ENCODE measurements around the gene DYRK4.

The DYRK4 gene

DNA sequence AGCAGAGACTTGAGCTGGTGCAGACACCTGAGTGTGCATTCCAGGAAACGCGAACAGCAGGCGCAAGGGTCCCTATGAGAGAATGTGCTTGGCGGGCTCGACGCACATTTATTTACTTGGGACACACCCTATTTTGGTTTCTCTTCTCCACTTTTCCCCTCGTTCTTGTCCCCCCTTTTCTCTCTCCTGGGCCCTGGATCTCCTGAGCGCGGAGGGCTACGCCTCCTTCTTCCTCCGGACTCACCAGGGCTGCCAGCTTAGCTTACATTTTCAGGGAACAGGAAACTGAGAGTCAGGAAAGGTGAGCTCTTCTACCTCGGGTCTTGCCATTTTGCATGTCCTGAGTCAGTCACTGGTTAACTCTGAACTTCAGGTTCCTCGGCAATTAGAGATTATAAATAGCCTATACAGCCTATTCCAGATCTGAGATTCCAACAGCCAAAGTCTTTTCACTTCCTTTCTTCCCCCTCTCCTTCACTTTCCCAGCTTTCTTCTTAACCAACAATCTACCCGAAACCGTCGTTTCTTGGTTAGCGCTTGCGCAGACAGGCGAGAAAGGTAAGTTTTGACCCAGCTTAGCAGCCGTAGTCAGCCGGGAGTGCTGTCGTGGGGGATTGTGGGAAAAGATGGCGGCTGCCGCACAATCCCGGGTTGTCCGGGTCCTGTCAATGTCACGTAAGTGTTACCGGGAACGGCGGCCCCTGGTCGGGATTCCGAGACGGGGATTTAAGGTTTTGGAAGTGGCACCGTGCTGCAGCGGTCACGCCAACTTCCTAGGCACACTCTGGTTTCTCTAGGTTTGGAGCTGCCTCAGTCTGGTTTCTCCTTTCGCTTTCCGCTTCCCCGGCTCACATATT lies 86.7 kb downstream of the DYRK4 start, which contains the start of the genes AKAP3 and NDUFA9:
Gene AKAP3, minus strand, starts transcription at position 551 of the 857 bp plus-strand sequence. CDS start 10,855 bp downstream, outside the sequence.
Gene NDUFA9, plus strand, starts transcription at position 614 of the 857 bp plus-strand sequence. Its CDS starts 13 bp downstream, at position 627.
- no peaks in the 10 kb centered on the region for H3F3A ChIP-seq (ENCODE audit: insufficient read depth, low read length)
- no peaks in the 10 kb centered on the region for H3K36me3 ChIP-seq (ENCODE audit: insufficient read depth, low read length)
- peak within 1 kb of the TSS; percentile 95 for H3K4me2 ChIP-seq (ENCODE audit: low read length)
- TF ChIP-seq EZH2 (IDR thresholded peaks at IDR 0.05; ENCODE audit: borderline replicate concordance, low read length), result no peak
- TF ChIP-seq, protein P1, sequence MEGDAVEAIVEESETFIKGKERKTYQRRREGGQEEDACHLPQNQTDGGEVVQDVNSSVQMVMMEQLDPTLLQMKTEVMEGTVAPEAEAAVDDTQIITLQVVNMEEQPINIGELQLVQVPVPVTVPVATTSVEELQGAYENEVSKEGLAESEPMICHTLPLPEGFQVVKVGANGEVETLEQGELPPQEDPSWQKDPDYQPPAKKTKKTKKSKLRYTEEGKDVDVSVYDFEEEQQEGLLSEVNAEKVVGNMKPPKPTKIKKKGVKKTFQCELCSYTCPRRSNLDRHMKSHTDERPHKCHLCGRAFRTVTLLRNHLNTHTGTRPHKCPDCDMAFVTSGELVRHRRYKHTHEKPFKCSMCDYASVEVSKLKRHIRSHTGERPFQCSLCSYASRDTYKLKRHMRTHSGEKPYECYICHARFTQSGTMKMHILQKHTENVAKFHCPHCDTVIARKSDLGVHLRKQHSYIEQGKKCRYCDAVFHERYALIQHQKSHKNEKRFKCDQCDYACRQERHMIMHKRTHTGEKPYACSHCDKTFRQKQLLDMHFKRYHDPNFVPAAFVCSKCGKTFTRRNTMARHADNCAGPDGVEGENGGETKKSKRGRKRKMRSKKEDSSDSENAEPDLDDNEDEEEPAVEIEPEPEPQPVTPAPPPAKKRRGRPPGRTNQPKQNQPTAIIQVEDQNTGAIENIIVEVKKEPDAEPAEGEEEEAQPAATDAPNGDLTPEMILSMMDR (IDR thresholded peaks at IDR 0.05; ENCODE audit: low read length), result no peak
- H3K4me1 ChIP-seq (ENCODE audit: insufficient read depth, low read length, severe bottlenecking), result peaks cover 24% of the 10 kb centered on the region
- no peaks in the 10 kb centered on the region for H3K9me3 ChIP-seq (ENCODE audit: low read length)
- no peaks in the 10 kb centered on the region for H3K9me2 ChIP-seq (ENCODE audit: low read depth, low read length)
- H3K4me3 ChIP-seq (ENCODE audit: low read depth, low read length, poor library complexity, severe bottlenecking), result peak within 1 kb of the TSS; percentile 96
- no peaks in the 10 kb centered on the region for H4K20me1 ChIP-seq (ENCODE audit: insufficient read depth, low read length)
- peak within 1 kb of the TSS; percentile 66 for H2AFZ ChIP-seq (ENCODE audit: low read length)
- H3K79me2 ChIP-seq (ENCODE audit: insufficient read depth, low read length), result peaks cover 35% of the 10 kb centered on the region
- H3K27ac ChIP-seq (ENCODE audit: low read depth, low read length, poor library complexity, severe bottlenecking), result peak within 1 kb of the TSS; percentile 39
- H3K27me3 ChIP-seq (ENCODE audit: insufficient read depth, low read length), result no peaks in the 10 kb centered on the region
- peak within 1 kb of the TSS; percentile 94 for H3K9ac ChIP-seq (ENCODE audit: low read length)

DNA sequence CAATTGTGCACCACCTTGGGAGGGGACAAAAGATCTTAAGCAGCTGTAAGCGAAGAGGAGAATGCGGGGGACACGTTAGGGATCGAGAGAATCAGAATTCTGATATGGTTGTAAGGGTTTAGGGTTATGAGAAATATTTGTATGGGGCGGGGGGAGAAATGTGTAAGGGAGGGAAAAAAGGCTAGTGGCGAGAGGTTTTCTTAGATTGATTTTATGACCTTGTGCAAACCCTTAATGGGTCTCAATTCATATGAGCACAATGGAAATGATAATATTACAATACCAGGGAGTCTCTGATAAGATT lies 87.3 kb downstream of the DYRK4 start:
- H3K4me1 ChIP-seq (ENCODE audit: insufficient read depth, low read length, severe bottlenecking), result peaks cover 24% of the 10 kb centered on the region
- H3K9me3 ChIP-seq (ENCODE audit: low read length), result no peaks in the 10 kb centered on the region
- peaks cover 35% of the 10 kb centered on the region for H3K79me2 ChIP-seq (ENCODE audit: insufficient read depth, low read length)
- H3K9me2 ChIP-seq (ENCODE audit: low read depth, low read length), result no peaks in the 10 kb centered on the region
- H3F3A ChIP-seq (ENCODE audit: insufficient read depth, low read length), result no peaks in the 10 kb centered on the region
- peaks cover 3% of the 10 kb centered on the region; the same call in 1 of the 2 replicates for H3K36me3 ChIP-seq (ENCODE audit: insufficient read depth, low read length)
- peak overlapping the region; percentile 39 for H3K27ac ChIP-seq (ENCODE audit: low read depth, low read length, poor library complexity, severe bottlenecking)
- no peaks in the 10 kb centered on the region for H4K20me1 ChIP-seq (ENCODE audit: insufficient read depth, low read length)
- H3K27me3 ChIP-seq (ENCODE audit: insufficient read depth, low read length), result no peaks in the 10 kb centered on the region
- H2AFZ ChIP-seq (ENCODE audit: low read length), result peak overlapping the region; percentile 66
- peak overlapping the region; percentile 95 for H3K4me2 ChIP-seq (ENCODE audit: low read length)
- peak overlapping the region; percentile 94 for H3K9ac ChIP-seq (ENCODE audit: low read length)
- TF ChIP-seq, protein P1 (IDR thresholded peaks at IDR 0.05; ENCODE audit: low read length), result no peak
- TF ChIP-seq EZH2 (IDR thresholded peaks at IDR 0.05; ENCODE audit: borderline replicate concordance, low read length), result no peak
- H3K4me3 ChIP-seq (ENCODE audit: low read depth, low read length, poor library complexity, severe bottlenecking), result peak overlapping the region; percentile 96

DNA sequence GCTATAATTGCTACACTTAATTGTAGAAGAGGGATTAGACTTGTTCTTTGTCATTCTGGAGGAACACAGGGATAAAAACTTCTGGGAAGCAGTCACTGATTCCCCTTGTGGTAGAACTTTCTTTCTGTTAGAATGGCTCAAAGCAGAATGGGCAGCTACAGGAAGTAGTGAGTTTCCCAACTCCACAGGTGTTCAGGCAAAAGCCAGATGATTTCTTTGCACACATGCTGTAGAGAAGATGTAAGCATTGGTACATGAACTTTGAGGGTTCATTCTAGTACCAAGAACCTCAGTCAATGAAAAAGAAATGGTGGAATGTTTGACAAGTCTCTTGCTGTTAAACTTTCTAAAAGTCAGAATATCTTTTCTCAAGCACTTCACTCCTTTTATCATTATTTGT lies 91.2 kb downstream of the DYRK4 start:
- no peak overlapping the region for H3K27ac ChIP-seq (ENCODE audit: low read depth, low read length, poor library complexity, severe bottlenecking)
- H3K27me3 ChIP-seq (ENCODE audit: insufficient read depth, low read length), result no peaks in the 10 kb centered on the region
- H3K4me2 ChIP-seq (ENCODE audit: low read length), result no peak overlapping the region

More for the DNA sequence above, 91.2 kb downstream of the DYRK4 start:
- Histone ChIP-seq H3F3A (ENCODE audit: insufficient read depth, low read length) (no peaks in the 10 kb centered on the region), H4K20me1 (ENCODE audit: insufficient read depth, low read length) (no peaks in the 10 kb centered on the region), H3K9ac (ENCODE audit: low read length) (no peak overlapping the region), H3K36me3 (ENCODE audit: insufficient read depth, low read length) (peaks cover 40% of the 10 kb centered on the region), H2AFZ (ENCODE audit: low read length) (no peak overlapping the region), H3K4me3 (ENCODE audit: low read depth, low read length, poor library complexity, severe bottlenecking) (no peak overlapping the region), H3K9me3 (ENCODE audit: low read length) (no peaks in the 10 kb centered on the region), H3K79me2 (ENCODE audit: insufficient read depth, low read length) (peaks cover 35% of the 10 kb centered on the region), H3K4me1 (ENCODE audit: insufficient read depth, low read length, severe bottlenecking) (peaks cover 16% of the 10 kb centered on the region), H3K9me2 (ENCODE audit: low read depth, low read length) (no peaks in the 10 kb centered on the region)
- TF ChIP-seq, protein P1 (IDR thresholded peaks at IDR 0.05; ENCODE audit: low read length), result no peak
- no peak for TF ChIP-seq EZH2 (IDR thresholded peaks at IDR 0.05; ENCODE audit: borderline replicate concordance, low read length)
